HEK293T (cell line): ENCODE results near the gene GDPD5.

Source experiments
- HDGF ChIP-seq: fragments of 450-650 bp; IDR thresholded peaks from 2 replicates; pipeline ENCODE4 v1.6.1; 2017; ENCODE audit warnings: antibody characterized with exemption, borderline replicate concordance
- L3MBTL2 ChIP-seq: fragments of 450-650 bp; conservative IDR thresholded peaks from 2 replicates; pipeline ENCODE4 v1.6.1; 2016; ENCODE audit warnings: mild to moderate bottlenecking

GRCh38 chr11:75481223-75481921, 44.4 kb downstream of the GDPD5 start:
- TF ChIP-seq HDGF (no peak), L3MBTL2 (no peak)
